Fibroblast of upper back skin (primary cell): Measurements from ENCODE around the gene ATP6AP1.
A peak's percentile ranks its signal among the peaks of the same experiment; 100 is the strongest.
"Not testable (repeated sequence)": the region's sequence is repeated elsewhere in the genome, so short reads cannot be mapped to it uniquely, and the experiment has no call there.

Experiments
- DNase-seq: peaks from one replicate; pipeline ENCODE4 v3.0.0-alpha.2; 2013

The ATP6AP1 gene, protein sequence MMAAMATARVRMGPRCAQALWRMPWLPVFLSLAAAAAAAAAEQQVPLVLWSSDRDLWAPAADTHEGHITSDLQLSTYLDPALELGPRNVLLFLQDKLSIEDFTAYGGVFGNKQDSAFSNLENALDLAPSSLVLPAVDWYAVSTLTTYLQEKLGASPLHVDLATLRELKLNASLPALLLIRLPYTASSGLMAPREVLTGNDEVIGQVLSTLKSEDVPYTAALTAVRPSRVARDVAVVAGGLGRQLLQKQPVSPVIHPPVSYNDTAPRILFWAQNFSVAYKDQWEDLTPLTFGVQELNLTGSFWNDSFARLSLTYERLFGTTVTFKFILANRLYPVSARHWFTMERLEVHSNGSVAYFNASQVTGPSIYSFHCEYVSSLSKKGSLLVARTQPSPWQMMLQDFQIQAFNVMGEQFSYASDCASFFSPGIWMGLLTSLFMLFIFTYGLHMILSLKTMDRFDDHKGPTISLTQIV

DNA sequence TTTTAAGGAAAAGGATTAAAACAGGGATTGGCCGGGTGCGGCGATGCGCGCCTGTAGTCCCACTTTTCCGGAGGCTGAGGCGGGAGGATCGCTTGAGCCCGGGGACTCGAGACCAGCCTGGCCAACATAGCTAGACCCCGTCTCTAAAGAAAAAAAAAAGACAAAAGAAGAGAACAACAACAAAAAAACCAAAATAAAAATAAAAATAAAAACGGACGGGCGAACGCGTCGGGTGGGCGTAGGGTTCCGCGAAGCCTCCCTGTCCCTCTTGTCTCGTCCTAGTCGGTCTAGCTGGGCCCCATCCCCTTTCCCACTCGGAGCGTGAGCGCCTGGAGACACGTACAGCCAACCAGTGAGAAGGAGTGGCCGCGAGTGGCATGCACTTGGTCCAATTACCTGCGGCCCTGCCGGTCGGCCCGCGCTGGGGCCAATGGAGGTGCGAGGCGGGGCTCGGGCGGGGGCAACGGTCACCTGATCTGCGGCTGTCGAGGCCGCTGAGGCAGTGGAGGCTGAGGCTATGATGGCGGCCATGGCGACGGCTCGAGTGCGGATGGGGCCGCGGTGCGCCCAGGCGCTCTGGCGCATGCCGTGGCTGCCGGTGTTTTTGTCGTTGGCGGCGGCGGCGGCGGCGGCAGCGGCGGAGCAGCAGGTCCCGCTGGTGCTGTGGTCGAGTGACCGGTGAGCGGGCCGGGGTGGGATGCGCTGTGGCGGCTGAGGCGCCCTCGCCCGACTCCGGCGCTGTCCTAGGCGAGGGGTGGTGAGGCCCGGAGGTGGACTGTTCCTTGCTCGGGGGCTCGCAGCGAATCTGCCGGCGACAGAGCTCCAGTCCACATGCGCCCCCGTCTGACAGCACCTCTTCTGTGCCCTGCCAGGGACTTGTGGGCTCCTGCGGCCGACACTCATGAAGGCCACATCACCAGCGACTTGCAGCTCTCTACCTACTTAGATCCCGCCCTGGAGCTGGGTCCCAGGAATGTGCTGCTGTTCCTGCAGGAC is at the start of gene ATP6AP1:
Gene ATP6AP1, plus strand, starts transcription at position 502 of the 996 bp plus-strand sequence. Its CDS starts 16 bp downstream, at position 518.
- DNase-seq = peak; percentile 93

DNA sequence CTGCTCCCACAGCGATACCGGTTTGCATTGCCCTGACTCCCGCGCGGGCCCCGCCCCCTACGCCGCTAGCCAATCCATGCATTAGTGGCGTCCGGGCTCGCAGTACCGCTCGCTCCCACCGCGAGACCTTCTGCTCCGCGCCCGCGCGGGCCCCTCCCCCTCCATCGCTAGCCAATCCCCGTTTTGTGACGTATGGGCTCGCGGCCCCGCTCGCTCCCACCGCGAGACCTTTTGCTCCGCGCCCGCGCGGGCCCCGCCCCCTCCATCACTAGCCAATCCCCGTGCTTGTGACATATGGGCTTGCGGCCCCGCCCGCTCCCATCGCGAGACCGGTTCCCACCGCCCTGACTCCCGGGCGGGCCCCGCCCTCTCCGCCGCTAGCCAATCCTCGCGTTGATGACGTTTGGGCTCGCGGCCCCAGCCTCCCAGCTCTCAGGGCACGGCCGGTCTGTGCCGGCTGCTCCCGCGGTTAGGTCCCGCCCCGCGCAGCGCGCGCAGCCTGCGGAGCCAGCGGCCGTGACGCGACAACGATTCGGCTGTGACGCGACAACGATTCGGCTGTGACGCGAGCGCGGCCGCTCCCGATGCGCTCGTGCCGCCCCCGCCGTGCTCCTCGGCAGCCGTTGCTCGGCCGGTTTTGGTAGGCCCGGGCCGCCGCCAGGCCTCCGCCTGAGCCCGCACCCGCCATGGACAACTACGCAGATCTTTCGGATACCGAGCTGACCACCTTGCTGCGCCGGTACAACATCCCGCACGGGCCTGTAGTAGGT is 49.5 kb upstream of the ATP6AP1 start, which contains the start of gene EMD:
Gene EMD, plus strand, starts transcription at position 497 of the 770 bp plus-strand sequence. Its CDS starts 190 bp downstream, at position 687.
- peak; percentile 98 for DNase-seq

DNA sequence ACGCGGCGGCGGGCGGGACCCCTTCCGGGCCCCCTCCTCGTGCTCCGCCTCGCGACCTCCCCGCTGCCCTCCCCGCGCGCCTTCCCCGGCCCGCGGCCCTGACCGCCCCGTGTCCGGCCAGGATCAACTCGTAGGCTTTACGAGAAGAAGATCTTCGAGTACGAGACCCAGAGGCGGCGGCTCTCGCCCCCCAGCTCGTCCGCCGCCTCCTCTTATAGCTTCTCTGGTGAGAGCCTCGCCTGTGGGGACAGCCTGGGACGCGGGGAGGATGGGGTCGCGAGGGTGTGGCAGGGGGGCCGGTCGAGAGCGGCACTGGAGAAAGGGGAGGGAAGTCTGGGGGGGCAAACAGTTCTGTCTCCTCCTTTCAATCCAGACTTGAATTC is 48.9 kb upstream of the ATP6AP1 start:
- no peak for DNase-seq

DNA sequence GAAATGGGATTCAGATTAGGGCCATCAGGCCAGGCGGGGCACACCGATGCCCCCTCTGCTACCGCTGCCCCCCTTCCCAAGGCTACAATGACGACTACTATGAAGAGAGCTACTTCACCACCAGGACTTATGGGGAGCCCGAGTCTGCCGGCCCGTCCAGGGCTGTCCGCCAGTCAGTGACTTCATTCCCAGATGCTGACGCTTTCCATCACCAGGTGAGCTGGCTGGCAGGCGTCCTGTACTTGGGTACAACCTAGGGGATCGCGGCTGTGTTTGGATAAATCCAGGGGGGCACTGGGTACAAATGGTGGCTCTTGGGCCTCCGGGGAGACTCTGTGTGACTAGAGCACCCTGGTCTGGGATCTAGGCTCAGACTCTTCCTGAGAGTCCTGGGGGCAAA is 48.3 kb upstream of the ATP6AP1 start:
- no peak for DNase-seq

DNA sequence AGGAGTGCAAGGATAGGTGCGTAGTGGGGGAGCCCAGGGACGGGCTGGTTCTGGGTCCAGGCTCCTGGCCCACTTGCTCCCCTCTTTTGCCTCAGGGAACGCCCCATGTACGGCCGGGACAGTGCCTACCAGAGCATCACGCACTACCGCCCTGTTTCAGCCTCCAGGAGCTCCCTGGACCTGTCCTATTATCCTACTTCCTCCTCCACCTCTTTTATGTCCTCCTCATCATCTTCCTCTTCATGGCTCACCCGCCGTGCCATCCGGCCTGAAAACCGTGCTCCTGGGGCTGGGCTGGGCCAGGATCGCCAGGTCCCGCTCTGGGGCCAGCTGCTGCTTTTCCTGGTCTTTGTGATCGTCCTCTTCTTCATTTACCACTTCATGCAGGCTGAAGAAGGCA is 47.7 kb upstream of the ATP6AP1 start:
- DNase-seq = no peak

DNA sequence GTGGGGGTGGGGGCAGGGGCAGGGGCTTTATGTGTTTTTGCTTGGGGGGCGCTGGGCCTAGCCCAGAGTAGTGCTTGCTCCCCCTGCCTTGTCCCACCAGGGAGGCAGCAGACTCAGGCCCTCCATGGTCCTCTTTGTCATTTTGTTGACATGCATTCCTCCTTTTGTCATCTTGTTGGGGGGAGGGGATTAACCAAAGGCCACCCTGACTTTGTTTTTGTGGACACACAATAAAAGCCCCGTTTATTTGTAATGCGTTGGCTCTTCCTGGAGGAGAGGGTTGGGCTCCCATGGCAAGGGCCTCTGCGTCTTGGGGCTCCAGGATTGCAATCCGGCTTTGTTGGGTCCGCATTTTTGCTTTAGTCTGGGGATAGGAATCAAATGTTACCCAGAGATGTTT is 47.2 kb upstream of the ATP6AP1 start:
- no peak for DNase-seq

DNA sequence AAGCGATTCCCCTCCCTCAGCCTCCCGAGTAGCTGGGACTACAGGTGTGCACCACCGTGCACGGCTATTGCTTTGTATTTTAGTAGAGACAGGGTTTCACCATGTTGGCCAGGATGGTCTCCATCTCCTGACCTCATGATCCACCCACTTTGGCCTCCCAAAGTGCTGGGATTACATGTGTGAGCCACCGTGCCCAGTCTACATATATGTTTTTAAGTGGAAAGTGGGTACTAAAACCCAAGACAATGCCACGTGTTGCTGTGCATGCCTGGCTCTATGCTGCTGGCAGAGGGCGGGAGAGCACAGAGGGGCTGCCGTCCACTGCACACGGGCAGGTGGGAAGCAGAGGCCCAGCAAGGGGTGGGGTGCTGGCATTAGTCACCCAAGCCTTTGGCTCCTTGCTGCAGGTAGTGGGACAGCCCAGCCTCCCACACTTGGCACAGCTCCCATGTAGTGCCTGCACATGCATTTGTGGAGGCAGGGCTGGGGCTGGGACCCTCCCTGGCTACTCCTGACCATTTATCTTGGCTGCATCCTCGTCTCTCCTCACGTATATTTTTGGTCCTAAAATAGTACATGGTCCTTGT is 45.9 kb upstream of the ATP6AP1 start:
- DNase-seq = no peak

DNA sequence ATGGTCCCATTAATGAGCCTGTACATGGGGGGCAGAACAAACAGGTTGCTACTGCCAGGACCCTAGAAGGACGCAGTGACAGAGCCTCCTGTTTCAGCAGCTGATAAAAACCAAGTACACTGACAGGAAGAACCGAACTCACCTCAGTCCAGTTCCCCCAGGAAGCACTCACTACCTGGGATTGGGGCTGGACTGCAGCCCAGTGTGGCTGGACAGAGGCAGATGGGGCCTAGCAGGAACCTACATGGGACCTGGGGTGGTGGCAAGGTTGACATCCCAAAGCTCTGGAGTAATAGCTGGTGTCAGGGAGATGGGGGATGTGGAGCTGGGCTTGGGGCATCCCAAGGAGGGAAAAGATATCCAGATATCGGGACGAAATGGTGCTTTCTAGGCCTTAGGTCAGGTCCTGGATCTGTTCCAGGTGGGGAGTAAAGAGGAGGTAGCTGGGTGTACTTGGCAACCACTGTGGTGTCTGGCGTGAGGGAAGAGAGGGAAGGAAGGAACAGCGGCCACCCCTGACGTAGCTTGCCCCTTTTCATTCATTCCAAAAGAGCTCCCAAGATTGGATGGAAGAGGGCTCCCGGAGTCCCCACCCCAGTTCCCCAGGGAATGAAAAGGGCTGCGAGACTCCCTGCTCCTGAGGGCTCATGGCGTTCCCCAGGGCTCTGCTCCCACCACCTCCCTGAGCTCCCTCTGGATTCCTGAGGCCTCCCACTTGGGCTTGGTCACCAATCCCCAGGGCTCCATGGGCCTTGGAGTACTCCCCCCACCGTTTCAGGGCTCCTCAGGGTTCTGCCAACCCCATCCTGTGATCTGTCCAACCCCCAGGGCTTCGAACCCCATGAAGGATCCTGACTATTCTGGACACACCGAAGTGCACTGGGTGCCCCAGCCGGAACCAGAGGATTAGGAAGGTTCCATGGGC is 44.9 kb upstream of the ATP6AP1 start:
- no peak for DNase-seq

DNA sequence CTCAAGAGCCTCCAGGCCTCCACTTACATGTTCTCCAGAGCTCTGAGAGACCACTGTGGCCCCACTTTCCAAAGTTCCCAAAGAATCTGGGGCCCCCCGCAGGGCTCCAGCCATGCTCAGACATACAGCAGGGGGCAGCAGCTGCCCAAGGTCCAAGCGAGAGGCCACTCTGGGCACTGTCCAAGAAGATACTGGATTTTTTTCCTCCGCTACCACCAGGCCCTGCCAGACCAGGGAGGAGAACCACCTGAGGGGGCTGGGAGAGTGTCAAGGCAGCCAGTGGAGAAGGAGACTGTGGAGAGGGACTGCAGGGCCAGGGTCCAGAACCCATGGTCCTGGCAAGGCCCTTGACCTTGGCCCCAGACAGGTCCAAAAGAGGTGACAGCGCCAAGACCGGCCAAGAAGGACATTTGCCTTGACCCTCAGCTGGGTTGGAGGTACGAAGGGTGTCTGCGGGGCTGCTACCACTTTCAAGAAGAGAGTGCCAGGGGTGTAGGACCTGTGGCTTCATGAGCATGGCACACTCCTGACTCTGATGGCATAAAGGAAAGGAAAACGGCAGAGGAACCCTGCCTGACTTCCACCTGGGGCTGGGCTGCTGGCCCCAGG is 44.1 kb upstream of the ATP6AP1 start:
- DNase-seq = no peak

DNA sequence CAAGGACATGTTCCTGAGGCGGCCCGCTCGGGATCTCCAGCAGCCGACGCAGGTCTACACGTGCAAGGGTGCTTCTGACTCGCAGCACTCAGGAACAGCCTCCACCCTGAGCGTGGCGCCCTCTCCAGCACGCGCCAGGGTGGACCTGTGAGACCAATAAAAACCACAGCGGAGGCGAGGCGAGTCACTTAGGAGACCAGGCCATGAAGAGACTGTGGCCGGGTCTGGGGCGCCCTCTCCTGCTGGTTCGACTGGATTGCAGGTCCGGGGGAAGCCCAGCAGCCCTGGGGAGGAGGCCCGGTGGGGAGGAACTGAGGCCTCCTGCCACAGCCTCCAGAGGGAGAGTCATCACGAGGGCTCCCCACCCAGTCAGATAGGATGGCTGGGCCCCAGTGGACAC is 40.4 kb upstream of the ATP6AP1 start:
- not testable (repeated sequence) for DNase-seq

DNA sequence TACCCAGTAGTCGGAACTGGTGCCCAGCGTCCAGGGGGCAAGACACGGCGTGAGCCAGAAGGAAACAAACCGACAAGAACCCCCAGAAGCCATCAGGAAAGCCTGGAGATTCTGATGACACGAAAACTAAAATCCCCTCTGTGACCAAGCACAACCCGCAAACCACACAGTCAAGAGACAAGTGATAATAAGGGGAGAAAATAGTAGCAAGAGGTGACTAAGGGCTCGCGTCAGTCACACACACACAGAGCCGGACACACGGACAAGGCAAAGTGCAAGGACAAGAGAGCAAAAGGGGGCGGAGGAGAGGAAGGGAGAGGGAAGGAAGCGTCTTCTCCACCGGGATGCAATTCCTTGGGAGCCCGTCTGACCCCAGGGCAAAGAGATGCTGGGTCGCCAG is 39.8 kb upstream of the ATP6AP1 start:
- DNase-seq = not testable (repeated sequence)

DNA sequence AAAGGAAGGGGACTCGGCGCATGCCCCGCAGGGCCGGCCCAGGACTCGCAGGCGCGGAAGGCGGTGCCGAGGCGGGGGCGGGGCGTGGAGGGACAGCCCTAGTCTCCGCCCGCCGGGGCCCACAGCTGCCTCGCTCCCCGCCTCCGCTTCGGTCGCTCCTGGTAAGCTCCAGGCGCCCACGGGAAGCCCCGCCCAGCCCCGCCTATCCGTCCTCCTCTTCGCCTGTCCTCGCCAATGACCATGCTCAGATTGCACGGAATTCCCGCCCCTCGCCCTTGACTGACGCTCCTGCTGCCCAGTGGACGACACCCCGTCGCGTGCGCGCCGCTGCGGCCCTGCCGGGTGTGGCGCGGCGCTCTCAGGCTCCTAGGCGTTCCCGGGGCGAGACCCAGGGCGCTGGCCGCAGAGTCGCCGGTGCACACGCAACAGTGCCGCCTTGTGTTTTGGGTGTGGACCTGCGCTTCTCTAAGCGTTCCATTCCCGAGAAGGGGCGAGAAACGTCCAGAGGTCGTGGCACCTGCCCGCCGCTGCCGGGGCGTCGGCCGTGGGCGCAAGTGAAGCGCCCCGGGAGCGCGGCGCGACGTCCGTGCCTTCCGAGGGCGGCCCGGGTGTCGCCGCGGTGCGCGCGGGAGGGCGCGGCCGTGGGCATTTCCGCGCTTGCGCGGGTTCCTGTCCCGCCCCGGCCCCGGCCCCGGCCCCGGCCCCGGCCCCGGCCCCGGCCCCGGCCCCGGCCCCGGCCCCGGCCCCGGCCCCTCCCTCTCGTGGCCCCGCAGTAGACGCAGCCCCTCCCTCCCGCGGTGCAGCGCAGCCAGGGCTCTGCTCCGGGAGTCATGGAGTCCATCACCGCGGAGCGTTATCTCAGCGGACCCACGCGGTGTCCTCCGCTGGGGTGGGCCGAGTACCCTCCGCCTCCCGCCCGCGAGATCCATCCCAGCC is 38.4 kb upstream of the ATP6AP1 start:
- not testable (repeated sequence) for DNase-seq

DNA sequence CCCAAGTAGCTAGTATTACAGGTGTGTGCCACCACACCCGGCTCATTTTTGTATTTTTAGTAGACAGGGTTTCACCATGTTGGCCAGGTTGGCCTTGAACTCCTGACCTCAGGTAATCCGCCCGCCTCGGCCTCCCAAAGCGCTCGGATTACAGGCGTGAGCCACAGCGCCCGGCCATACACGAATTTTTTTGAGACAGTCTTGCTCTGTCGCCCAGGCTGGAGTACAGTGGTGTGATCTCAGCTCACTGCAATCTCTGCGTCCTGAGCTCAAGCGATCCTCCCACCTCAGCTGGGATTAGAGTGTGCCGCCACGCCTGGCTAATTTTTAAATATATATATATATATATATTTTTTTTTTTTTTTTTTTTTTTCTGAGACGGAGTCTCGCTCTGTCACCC is 32.1 kb upstream of the ATP6AP1 start:
- DNase-seq = not testable (repeated sequence)

DNA sequence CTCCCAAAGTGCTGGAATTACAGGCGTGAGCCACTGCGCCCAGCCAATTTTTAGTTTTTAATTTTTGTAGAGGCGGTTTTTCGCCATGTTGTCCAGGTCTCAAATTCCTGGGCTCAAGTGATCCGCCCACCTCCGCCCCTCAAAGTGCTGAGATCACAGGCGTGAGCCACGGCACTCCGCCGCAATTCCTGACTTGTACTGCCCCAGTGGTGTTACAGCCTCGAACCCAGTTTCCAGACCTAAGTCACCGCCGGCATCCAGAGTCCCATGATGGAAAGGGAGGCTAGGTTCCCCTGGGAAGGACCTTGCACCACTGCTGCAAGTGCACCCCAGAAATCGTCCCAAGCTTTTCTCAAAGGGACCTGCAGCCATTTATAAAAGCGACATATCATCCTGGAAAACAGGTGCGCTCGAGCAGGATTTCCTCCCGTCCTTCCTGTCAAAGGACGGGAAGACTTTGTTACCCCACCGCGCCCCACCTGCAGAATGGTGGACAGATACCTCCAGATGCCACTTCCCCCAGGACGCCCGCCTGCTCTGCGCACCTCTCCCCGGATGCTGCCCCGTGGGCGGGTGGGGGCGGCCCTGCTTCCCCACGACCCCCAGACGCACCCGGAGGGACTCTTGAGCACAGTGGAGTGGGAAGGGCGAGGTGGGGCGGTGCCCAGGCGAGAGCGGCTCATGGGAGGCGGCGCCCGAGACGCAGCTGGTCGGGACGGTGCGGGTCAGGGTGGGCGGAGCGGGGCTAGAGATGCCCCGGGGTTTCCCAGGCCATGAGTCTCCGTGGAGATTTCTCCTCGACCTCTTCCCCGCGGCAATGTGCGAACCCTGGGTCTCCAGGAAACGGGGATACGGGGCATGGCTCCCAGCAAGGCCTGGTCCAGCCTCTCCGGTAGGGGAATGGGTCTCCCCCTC is 31.2 kb upstream of the ATP6AP1 start:
- DNase-seq = peak; percentile 65

DNA sequence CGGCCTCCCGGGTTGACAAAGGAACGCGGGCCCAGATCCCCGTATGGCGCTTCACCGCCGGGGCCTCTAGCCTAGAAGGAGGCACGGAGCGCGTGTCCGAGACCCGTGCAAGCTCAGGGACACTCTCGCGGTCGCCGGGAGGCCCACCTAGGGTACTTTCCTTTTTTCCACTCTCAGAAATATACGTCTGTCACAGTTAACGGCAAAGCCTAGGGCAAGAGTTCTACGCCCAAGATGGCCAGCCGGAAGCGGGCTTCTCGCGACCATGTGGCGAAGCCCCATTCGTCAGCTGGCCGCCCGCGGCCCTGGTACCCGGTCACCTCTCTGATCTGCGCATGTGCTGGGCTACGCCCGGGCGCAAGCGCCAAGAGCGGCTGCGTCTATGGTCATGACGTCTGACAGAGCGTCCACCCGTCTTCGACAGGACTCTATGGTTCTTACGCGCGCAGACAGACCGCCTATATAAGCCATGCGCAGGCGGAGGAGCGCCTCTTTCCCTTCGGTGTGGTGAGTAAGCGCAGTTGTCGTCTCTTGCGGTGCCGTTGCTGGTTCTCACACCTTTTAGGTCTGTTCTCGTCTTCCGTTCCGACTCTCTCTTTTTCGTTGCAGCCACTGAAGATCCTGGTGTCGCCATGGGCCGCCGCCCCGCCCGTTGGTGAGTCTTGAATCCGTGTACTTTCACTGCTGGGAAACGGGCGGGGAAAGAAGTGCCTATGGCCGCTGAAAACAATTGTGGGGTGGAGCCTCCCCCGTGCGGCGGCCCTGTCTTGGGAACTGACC is 30.4 kb upstream of the ATP6AP1 start, which contains the start of gene RPL10:
Gene RPL10, plus strand, starts transcription at position 490 of the 780 bp plus-strand sequence. Its CDS starts 143 bp downstream, at position 633.
- DNase-seq = peak; percentile 97

DNA sequence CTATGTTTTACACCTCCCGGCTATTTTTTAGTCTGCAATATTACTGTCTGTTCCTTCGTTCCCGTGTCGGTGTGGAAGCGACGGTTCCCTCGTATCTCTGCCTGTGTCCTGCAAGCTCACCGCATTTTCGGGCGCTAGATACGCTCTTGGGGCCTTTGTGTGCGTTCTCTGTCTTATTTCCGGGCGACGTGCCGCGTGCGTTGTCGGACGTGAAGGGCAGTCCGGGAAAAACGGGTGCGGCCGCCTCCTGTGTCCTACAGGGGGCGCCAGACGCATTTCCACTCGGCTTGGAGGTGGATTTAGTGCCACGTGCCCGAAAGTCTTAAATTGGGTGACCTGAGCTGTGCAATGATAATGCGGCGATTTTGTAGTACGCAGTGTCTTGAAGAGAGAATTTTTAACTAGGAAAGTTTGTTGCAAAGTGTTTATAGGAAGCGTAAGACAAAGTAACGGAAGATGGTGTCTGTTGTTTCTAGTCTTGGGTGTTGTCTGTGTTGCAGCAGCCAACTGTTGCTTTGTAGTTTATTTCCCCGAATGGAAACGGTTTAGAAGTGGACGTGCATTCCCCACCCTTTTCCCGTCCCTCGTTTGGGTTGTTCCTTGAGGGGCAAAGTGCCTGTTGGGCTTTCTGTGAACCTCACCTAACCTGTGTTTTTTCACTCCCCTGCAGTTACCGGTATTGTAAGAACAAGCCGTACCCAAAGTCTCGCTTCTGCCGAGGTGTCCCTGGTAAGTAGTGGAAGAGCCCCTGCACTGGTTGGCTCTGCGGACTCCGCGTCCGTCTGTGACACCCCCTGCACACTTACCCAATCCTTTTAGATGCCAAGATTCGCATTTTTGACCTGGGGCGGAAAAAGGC is 29.6 kb upstream of the ATP6AP1 start:
- DNase-seq = peak; percentile 82
